Psoas muscle (tissue), 8 donors: ENCODE results near the gene ELL. TPM values are rescaled to one million over a fixed set of nuclear protein-coding genes. Genes with fewer than 3 reads are reported as not detected.

Experiments
- ATAC-seq, 4 donors: fragments of 200-7000 bp; cut with Tn5 transposase; one replicate each; pipeline ENCODE4 v1.9.1; 2020; ENCODE audit warnings: moderate library complexity in 3 of 4, mild to moderate bottlenecking in 2 of 4
- DNase-seq, 2 donors: peaks; one replicate each; pipeline ENCODE4 v3.0.0-alpha.2; 2020
- H3K27ac ChIP-seq: fragments of 200-600 bp; one replicate; pipeline ENCODE4 v1.8.0; 2022
- H3K27me3 ChIP-seq, 3 donors: fragments of 200-600 bp in 1 of 3; one replicate each; pipeline versions ENCODE4 v1.6.1 to v1.8.0; 2013 to 2022; ENCODE audit warnings: low read length in 2 of 3, mild to moderate bottlenecking in 2 of 3, moderate library complexity in 1 of 3; ENCODE audit not compliant: insufficient read depth in 3 of 3
- H3K36me3 ChIP-seq, 2 donors: fragments of 200-600 bp in 1 of 2; one replicate each; pipeline versions ENCODE4 v1.6.1 to v1.8.0; 2013 to 2022; ENCODE audit warnings: low read depth in 1 of 2, mild to moderate bottlenecking in 1 of 2, moderate library complexity in 1 of 2; ENCODE audit not compliant: insufficient read depth in 1 of 2
- H3K4me1 ChIP-seq: fragments of 200-600 bp; one replicate; pipeline ENCODE4 v1.8.0; 2022
- H3K4me3 ChIP-seq: fragments of 200-600 bp; one replicate; pipeline ENCODE4 v1.8.0; 2022; ENCODE audit warnings: mild to moderate bottlenecking
- H3K9me3 ChIP-seq: fragments of 200-600 bp; one replicate; pipeline ENCODE4 v1.8.0; 2022
- CTCF ChIP-seq: fragments of 200-600 bp; IDR thresholded peaks from one replicate; pipeline ENCODE4 v1.8.0; 2022; ENCODE audit warnings: antibody characterized with exemption
- WGBS, 3 donors: extraction: QIAGEN DNeasy Blood & Tissue Kit; methylation state at CpG; one replicate each; pipeline versions ENCODE4 v1.1.6 to v1.1.7; 2013; 5-methylcytosine and 5-hydroxymethylcytosine counted together
- intact Hi-C, 2 donors: fragments of 100-400 bp; cut with DNase I; formaldehyde crosslinking; loops; one replicate each; pipeline versions ENCODE4 v1.11.0 to v1.14.2; 2022
- polyA plus RNA-seq, 3 donors: library from polyadenylated mRNA; stranded (reverse); fragments of 200-250 nt; gene quantifications; one replicate each; pipeline ENCODE4 v1.2.3, GENCODE V29; 2013
- total RNA-seq, 4 donors: library from RNA; stranded (reverse); fragmentation: NEBNext Ultra II Directional in 2 of 4; extraction: Animal tissue kit (Norgen Biotek cat#: 25700) in 2 of 4; gene quantifications; one replicate each; pipeline versions ENCODE4 v1.2.1 to v1.2.4, GENCODE V29; 2021 to 2023
- donor health status: healthy with polysubstance abuse.
- donor health status: DM: no; HTN: no; CAD: no; lungs with moderate emphysema.
- donor health status: Bipolar disorder and iron deficiency.
- donor health status: healthy.
- donor health status: DM: yes; HTN: yes; CAD: no.
- donor health status: DM: no; HTN: no; CAD: no.
- donor health status: DM: no; HTN: no; CAD: no.
- donor health status: DM: yes; HTN: yes; CAD: no.

ELL gene
- total and polyA plus RNA-seq, 7 donors = 7.5 to 40.2 (median 17.5) TPM

GRCh38 chr19:18551631-18552030 is 29.8 kb upstream of the ELL start:
- Histone ChIP-seq H3K4me1 (no peaks in the 10 kb centered on the region), H3K9me3 (no peaks in the 10 kb centered on the region), H3K27me3 (no peaks in the 10 kb centered on the region), H3K36me3 (no peaks in the 10 kb centered on the region), H3K4me3 (no peak overlapping the region), H3K27ac (no peak overlapping the region)
- TF ChIP-seq CTCF = no peak
- intact Hi-C loops = no loop called here
- DNase-seq = no peak
- WGBS, 3 donors = 60 to 68% (median 63%) methylated on average over 6 of the region's 6 CpGs
- no peak for ATAC-seq

GRCh38 chr19:18543814-18544475 is 22.1 kb upstream of the ELL start:
- 11 to 18% (median 17%) methylated on average over 12 of the region's 12 CpGs for WGBS, 3 donors
- intact Hi-C loops = no loop called here
- TF ChIP-seq CTCF = no peak

GRCh38 chr19:18542941-18543813 is 21.3 kb upstream of the ELL start, which contains the start of gene FKBP8:
TSS of gene FKBP8 (minus strand) at chr19:18543573. CDS start at chr19:18541970, 1,603 bp downstream.
- no peak for TF ChIP-seq CTCF
- DNase-seq = peak; percentile 94 to 97
- ATAC-seq = peak; percentile 98 to 99 (median 98)
- H3K4me1 ChIP-seq = peaks cover 5% of the 10 kb centered on the region
- H3K27me3 ChIP-seq = no peaks in the 10 kb centered on the region
- H3K4me3 ChIP-seq = peak within 1 kb of the TSS; percentile 75
- peak within 1 kb of the TSS; percentile 90 for H3K27ac ChIP-seq
- 0 to 1% (median 1%) methylated on average over 42 to 86 of the region's 86 CpGs for WGBS, 3 donors
- H3K9me3 ChIP-seq = no peaks in the 10 kb centered on the region
- intact Hi-C loops = no loop called here
- H3K36me3 ChIP-seq = peaks cover 0 to 30% of the 10 kb centered on the region in 2 donors

More at GRCh38 chr19:18543814-18544475, 22.1 kb upstream of the ELL start:
- ATAC-seq = peak; percentile 59 to 68 (median 64)
- H3K4me3 ChIP-seq = peak overlapping the region; percentile 75
- H3K27me3 ChIP-seq = no peaks in the 10 kb centered on the region
- DNase-seq = no peak
- peaks cover 0 to 26% of the 10 kb centered on the region in 2 donors for H3K36me3 ChIP-seq
- peak overlapping the region; percentile 90 for H3K27ac ChIP-seq
- H3K9me3 ChIP-seq = no peaks in the 10 kb centered on the region
- H3K4me1 ChIP-seq = peaks cover 5% of the 10 kb centered on the region

GRCh38 chr19:18541992-18542940 is 20.4 kb upstream of the ELL start:
- intact Hi-C loops = no loop called here
- ATAC-seq (peak in 1 of 4 donors; percentile 12), DNase-seq (no peak)
- WGBS, 3 donors = 18 to 30% (median 25%) methylated on average over 10 to 11 of the region's 11 CpGs
- Histone ChIP-seq H3K9me3 (no peaks in the 10 kb centered on the region), H3K4me1 (peaks cover 5% of the 10 kb centered on the region), H3K36me3 (peaks cover 0 to 39% of the 10 kb centered on the region in 2 donors), H3K27ac (peak overlapping the region; percentile 90), H3K4me3 (peak overlapping the region; percentile 75), H3K27me3 (no peaks in the 10 kb centered on the region)
- no peak for TF ChIP-seq CTCF
